Measurements from ENCODE around the gene METTL27. TPM values are rescaled to one million over a fixed set of nuclear protein-coding genes. Genes with fewer than 3 reads are reported as not detected.

The METTL27 gene
- total and polyA plus RNA-seq, 9 of the 15 experiments (the other 6 are each of a cell fraction or from before 2014, with no cell fraction given): 0.08 to 0.82 (median 0.33) TPM; not detected in 4

- TF ChIP-seq TFAP4 (CRISPR knock-in tag; IDR thresholded peaks at IDR 0.05; ENCODE audit: borderline replicate concordance): peak; percentile 39; the same call in 1 of the 2 replicates
- TF ChIP-seq ATF1 (CRISPR knock-in tag; IDR thresholded peaks at IDR 0.05): no peak
- TF ChIP-seq ATF1 (tag; IDR thresholded peaks at IDR 0.05): 0 out of 2 replicates have a peak, but pooled peaks have one; percentile 11
- no peak for TF ChIP-seq RNF2 (IDR thresholded peaks at IDR 0.05)
- peak; percentile 73 for TF ChIP-seq MIER1 (IDR thresholded peaks at IDR 0.05; ENCODE audit: low read depth)
- no peak for TF ChIP-seq POLR2AphosphoS5 (IDR thresholded peaks at IDR 0.05; ENCODE audit: control insufficient read depth, insufficient read depth, low read depth, low read length)
- TF ChIP-seq HDAC8 (tag; IDR thresholded peaks at IDR 0.05): no peak
- TF ChIP-seq CBX3 (IDR thresholded peaks at IDR 0.05; ENCODE audit: borderline replicate concordance in 1 of 2, low read length in 2 of 2): peak in 1 of 2 experiments; percentile 40; a peak in 1 of 3 replicates
- TF ChIP-seq ZBTB49 (CRISPR knock-in tag; IDR thresholded peaks at IDR 0.05; ENCODE audit: borderline replicate concordance): no peak
- TF ChIP-seq, protein P1, sequence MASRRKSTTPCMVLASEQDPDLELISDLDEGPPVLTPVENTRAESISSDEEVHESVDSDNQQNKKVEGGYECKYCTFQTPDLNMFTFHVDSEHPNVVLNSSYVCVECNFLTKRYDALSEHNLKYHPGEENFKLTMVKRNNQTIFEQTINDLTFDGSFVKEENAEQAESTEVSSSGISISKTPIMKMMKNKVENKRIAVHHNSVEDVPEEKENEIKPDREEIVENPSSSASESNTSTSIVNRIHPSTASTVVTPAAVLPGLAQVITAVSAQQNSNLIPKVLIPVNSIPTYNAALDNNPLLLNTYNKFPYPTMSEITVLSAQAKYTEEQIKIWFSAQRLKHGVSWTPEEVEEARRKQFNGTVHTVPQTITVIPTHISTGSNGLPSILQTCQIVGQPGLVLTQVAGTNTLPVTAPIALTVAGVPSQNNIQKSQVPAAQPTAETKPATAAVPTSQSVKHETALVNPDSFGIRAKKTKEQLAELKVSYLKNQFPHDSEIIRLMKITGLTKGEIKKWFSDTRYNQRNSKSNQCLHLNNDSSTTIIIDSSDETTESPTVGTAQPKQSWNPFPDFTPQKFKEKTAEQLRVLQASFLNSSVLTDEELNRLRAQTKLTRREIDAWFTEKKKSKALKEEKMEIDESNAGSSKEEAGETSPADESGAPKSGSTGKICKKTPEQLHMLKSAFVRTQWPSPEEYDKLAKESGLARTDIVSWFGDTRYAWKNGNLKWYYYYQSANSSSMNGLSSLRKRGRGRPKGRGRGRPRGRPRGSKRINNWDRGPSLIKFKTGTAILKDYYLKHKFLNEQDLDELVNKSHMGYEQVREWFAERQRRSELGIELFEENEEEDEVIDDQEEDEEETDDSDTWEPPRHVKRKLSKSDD (conservative IDR thresholded peaks at IDR 0.05; ENCODE audit: low read length): no peak
- no peak for TF ChIP-seq THAP7 (CRISPR knock-in tag; IDR thresholded peaks at IDR 0.05)
- TF ChIP-seq, protein P2, sequence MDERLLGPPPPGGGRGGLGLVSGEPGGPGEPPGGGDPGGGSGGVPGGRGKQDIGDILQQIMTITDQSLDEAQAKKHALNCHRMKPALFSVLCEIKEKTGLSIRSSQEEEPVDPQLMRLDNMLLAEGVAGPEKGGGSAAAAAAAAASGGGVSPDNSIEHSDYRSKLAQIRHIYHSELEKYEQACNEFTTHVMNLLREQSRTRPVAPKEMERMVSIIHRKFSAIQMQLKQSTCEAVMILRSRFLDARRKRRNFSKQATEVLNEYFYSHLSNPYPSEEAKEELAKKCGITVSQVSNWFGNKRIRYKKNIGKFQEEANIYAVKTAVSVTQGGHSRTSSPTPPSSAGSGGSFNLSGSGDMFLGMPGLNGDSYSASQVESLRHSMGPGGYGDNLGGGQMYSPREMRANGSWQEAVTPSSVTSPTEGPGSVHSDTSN (CRISPR knock-in tag; IDR thresholded peaks at IDR 0.05; ENCODE audit: low read depth): no peak
- TF ChIP-seq, protein P2 (tag; conservative IDR thresholded peaks at IDR 0.05; ENCODE audit: low read depth): no peak
- TF ChIP-seq ZFP30 (CRISPR knock-in tag; IDR thresholded peaks at IDR 0.05; ENCODE audit: borderline replicate concordance): no peak
- TF ChIP-seq MTA2 (IDR thresholded peaks at IDR 0.05; ENCODE audit: low read depth): no peak
- 0 out of 2 replicates have a peak, but pooled peaks have one; percentile 49 for TF ChIP-seq MTA3 (IDR thresholded peaks at IDR 0.05; ENCODE audit: borderline replicate concordance)
- TF ChIP-seq BCL6 (CRISPR knock-in tag; IDR thresholded peaks at IDR 0.05): no peak
- no peak for TF ChIP-seq POLR2H (tag; IDR thresholded peaks at IDR 0.05; ENCODE audit: low read depth)
- TF ChIP-seq BRCA1 (IDR thresholded peaks at IDR 0.05): no peak
- no peak for TF ChIP-seq BRCA1 (CRISPR knock-in tag; IDR thresholded peaks at IDR 0.05)
These were observed 30.6 kb downstream of the METTL27 start (continued) for GRCh38 chr7:73811760-73812168.
